H1 (cell line): Measurements from ENCODE around the gene DERL3. TPM values are rescaled to one million over a fixed set of nuclear protein-coding genes. Genes with fewer than 3 reads are reported as not detected.

Experiments
- CTCF ChIA-PET: fragments of 300-600 bp; sonication (Branson Sonifier 250); formaldehyde crosslinking; loops from one replicate; lab custom pipeline; 2021; ENCODE audit not compliant: partially characterized antibody; lab: Charles Lee
- POLR2A ChIA-PET: fragments of 300-600 bp; sonication (Branson Sonifier 250); formaldehyde crosslinking; loops from one replicate; lab custom pipeline; 2021; ENCODE audit warnings: inconsistent platforms; ENCODE audit not compliant: partially characterized antibody; lab: Charles Lee
- DNase-seq, 2 experiments: peaks; one replicate each; pipeline versions ENCODE4 v3.0.0 to v3.0.0-alpha.2; 2010 to 2022; ENCODE audit warnings: low spot score in 2 of 2, low read depth in 1 of 2, mixed read lengths in 1 of 2
- FAIRE-seq: peaks from 2 replicates; lab custom pipeline; 2011; peaks lifted over from hg19 to GRCh38; lab: Jason Lieb, UNC
- H2AFZ ChIP-seq: 2 replicates; pipeline ENCODE4 v1.8.1; 2012; ENCODE audit warnings: low read length, inconsistent platforms
- H2AK5ac ChIP-seq: 2 replicates; pipeline ENCODE4 v1.6.1; 2013; ENCODE audit warnings: low read depth, low read length
- H2BK120ac ChIP-seq: replicated peaks from 2 replicates; pipeline ENCODE3; 2013; ENCODE audit warnings: low read depth, low read length, inconsistent platforms
- H2BK12ac ChIP-seq: 2 replicates; pipeline ENCODE4 v1.6.1; 2013; ENCODE audit warnings: low read depth, low read length
- H2BK15ac ChIP-seq: 2 replicates; pipeline ENCODE4 v1.6.1; 2013; ENCODE audit warnings: low read length
- H2BK20ac ChIP-seq: 2 replicates; pipeline ENCODE4 v1.6.1; 2013; ENCODE audit warnings: low read length
- H2BK5ac ChIP-seq: 2 replicates; pipeline ENCODE4 v1.6.1; 2013; ENCODE audit warnings: low read depth, low read length
- H3K14ac ChIP-seq: 2 replicates; pipeline ENCODE4 v1.6.1; 2013; ENCODE audit warnings: inconsistent platforms; ENCODE audit not compliant: insufficient read length
- H3K18ac ChIP-seq: 2 replicates; pipeline ENCODE4 v1.6.1; 2013; ENCODE audit warnings: low read length; ENCODE audit errors: extremely low read depth
- H3K23ac ChIP-seq: 2 replicates; pipeline ENCODE4 v1.6.1; 2013; ENCODE audit warnings: inconsistent platforms; ENCODE audit not compliant: insufficient read length
- H3K23me2 ChIP-seq: 2 replicates; pipeline ENCODE4 v1.6.1; 2013; ENCODE audit warnings: low read depth, low read length
- H3K27ac ChIP-seq: 2 replicates; pipeline ENCODE4 v1.6.1; 2011; ENCODE audit warnings: low read depth, low read length, inconsistent platforms
- H3K27me3 ChIP-seq, 4 experiments: replicated peaks in 1 of 4; 1 replicate in 1 of 4; 2 replicates in 3 of 4; pipeline versions ENCODE4 v1.6.1 to v1.8.1; 2011 to 2013; ENCODE audit warnings: low read length in 3 of 4, mild to moderate bottlenecking in 3 of 4, inconsistent platforms in 2 of 4, mixed read lengths in 2 of 4, moderate library complexity in 1 of 4; ENCODE audit not compliant: control insufficient read depth in 3 of 4, insufficient read depth in 3 of 4; ENCODE audit errors: extremely low read depth in 1 of 4
- H3K36me3 ChIP-seq, 4 experiments: 2 replicates each; pipeline versions ENCODE4 v1.6.1 to v1.8.1; 2011 to 2013; ENCODE audit warnings: mild to moderate bottlenecking in 4 of 4, low read length in 3 of 4, moderate library complexity in 2 of 4, control low read depth in 1 of 4, inconsistent platforms in 1 of 4; ENCODE audit not compliant: insufficient read depth in 4 of 4, control insufficient read depth in 2 of 4
- H3K4ac ChIP-seq: replicated peaks from 2 replicates; pipeline ENCODE3; 2013; ENCODE audit warnings: low read length, low read depth, mixed read lengths, inconsistent platforms; ENCODE audit not compliant: insufficient read length
- H3K4me1 ChIP-seq, 4 experiments: replicated peaks in 1 of 4; 1 replicate in 1 of 4; 2 replicates in 3 of 4; pipeline versions ENCODE4 v1.6.1 to v1.8.1; 2011 to 2013; ENCODE audit warnings: low read length in 3 of 4, inconsistent platforms in 2 of 4, mixed read lengths in 1 of 4; ENCODE audit not compliant: insufficient read depth in 4 of 4, control insufficient read depth in 3 of 4
- H3K4me2 ChIP-seq, 2 experiments: 2 replicates each; pipeline versions ENCODE4 v1.6.1 to v1.8.1; 2011 to 2013; ENCODE audit warnings: low read depth in 2 of 2, low read length in 2 of 2, control low read depth in 1 of 2, inconsistent platforms in 1 of 2, mild to moderate bottlenecking in 1 of 2; ENCODE audit not compliant: insufficient read depth in 1 of 2
- H3K4me3 ChIP-seq, 4 experiments: fragments of 200-600, 300-600 bp in 1 of 4; sonication (generic), shearing (Covaris generic), sonication (Bioruptor Twin) in 1 of 4; 2 replicates each; pipeline versions ENCODE4 v1.5.1 to v1.8.1; 2011 to 2016; ENCODE audit warnings: low read length in 4 of 4, low read depth in 3 of 4, control low read depth in 2 of 4, inconsistent platforms in 2 of 4, mild to moderate bottlenecking in 2 of 4, mixed read lengths in 1 of 4, moderate library complexity in 1 of 4; ENCODE audit not compliant: insufficient read depth in 2 of 4; ENCODE audit errors: extremely low read depth in 1 of 4
- H3K56ac ChIP-seq: replicated peaks from 2 replicates; pipeline ENCODE3; 2013; ENCODE audit warnings: low read depth, mild to moderate bottlenecking, mixed read lengths, low read length, inconsistent platforms; ENCODE audit not compliant: insufficient read length
- H3K79me1 ChIP-seq: 2 replicates; pipeline ENCODE4 v1.6.1; 2013; ENCODE audit warnings: low read depth, low read length, control low read depth
- H3K79me2 ChIP-seq, 2 experiments: 2 replicates each; pipeline versions ENCODE4 v1.6.1 to v1.8.1; 2012 to 2013; ENCODE audit warnings: low read length in 2 of 2, mild to moderate bottlenecking in 2 of 2, inconsistent platforms in 1 of 2; ENCODE audit not compliant: insufficient read depth in 2 of 2, control insufficient read depth in 1 of 2
- H3K9ac ChIP-seq, 4 experiments: replicated peaks in 1 of 4; 1 replicate in 1 of 4; 2 replicates in 3 of 4; pipeline versions ENCODE4 v1.6.1 to v1.8.1; 2011 to 2013; ENCODE audit warnings: low read depth in 3 of 4, low read length in 3 of 4, control low read depth in 2 of 4, mild to moderate bottlenecking in 2 of 4, moderate library complexity in 2 of 4, inconsistent platforms in 1 of 4; ENCODE audit errors: extremely low read depth in 1 of 4
- H3K9me3 ChIP-seq, 2 experiments: 2 replicates each; pipeline versions ENCODE4 v1.6.1 to v1.8.1; 2012 to 2013; ENCODE audit warnings: mild to moderate bottlenecking in 2 of 2, moderate library complexity in 2 of 2, control low read depth in 1 of 2, inconsistent platforms in 1 of 2, low read depth in 1 of 2, low read length in 1 of 2, mixed read lengths in 1 of 2; ENCODE audit not compliant: insufficient read depth in 2 of 2
- H4K20me1 ChIP-seq, 2 experiments: replicated peaks in 1 of 2; 2 replicates each; pipeline versions ENCODE3 to v1.8.1; 2011 to 2013; ENCODE audit warnings: inconsistent platforms in 2 of 2, low read length in 2 of 2, mild to moderate bottlenecking in 1 of 2; ENCODE audit not compliant: insufficient read depth in 2 of 2, control insufficient read depth in 1 of 2
- H4K5ac ChIP-seq: 2 replicates; pipeline ENCODE4 v1.6.1; 2013; ENCODE audit warnings: low read length, low read depth, mixed read lengths, inconsistent platforms; ENCODE audit not compliant: insufficient read length
- H4K8ac ChIP-seq: 2 replicates; pipeline ENCODE4 v1.8.0; 2013; ENCODE audit warnings: mild to moderate bottlenecking, moderate library complexity, low read length, inconsistent platforms; ENCODE audit not compliant: insufficient read depth; ENCODE audit errors: extremely low read depth
- H4K91ac ChIP-seq: replicated peaks from 2 replicates; pipeline ENCODE3; 2013; ENCODE audit warnings: low read length, mixed read lengths, inconsistent platforms; ENCODE audit not compliant: insufficient read length
- EP300 ChIP-seq, 2 experiments: IDR thresholded peaks; 1 replicate in 1 of 2; 2 replicates in 1 of 2; pipeline ENCODE4 v1.6.1; 2011 to 2012; ENCODE audit warnings: low read depth in 2 of 2, low read length in 2 of 2, mild to moderate bottlenecking in 2 of 2, borderline replicate concordance in 1 of 2, inconsistent platforms in 1 of 2, moderate library complexity in 1 of 2
- JUN ChIP-seq: IDR thresholded peaks from 2 replicates; pipeline ENCODE4 v1.6.1; 2011; ENCODE audit warnings: low read depth, mild to moderate bottlenecking, improper control_type of control experiment, low read length
- JUND ChIP-seq: IDR thresholded peaks from 2 replicates; pipeline ENCODE4 v1.6.1; 2011; ENCODE audit warnings: mild to moderate bottlenecking, improper control_type of control experiment, low read length
- KDM1A ChIP-seq: fragments of 200-600, 300-600 bp; sonication (generic); IDR thresholded peaks from 2 replicates; pipeline ENCODE4 v1.7.1; 2016; ENCODE audit warnings: mild to moderate bottlenecking, low read length, borderline replicate concordance
- SIN3A ChIP-seq, 2 experiments: IDR thresholded peaks in 1 of 2; conservative IDR thresholded peaks in 1 of 2; 2 replicates each; pipeline ENCODE4 v1.6.1; 2011 to 2012; ENCODE audit warnings: low read length in 2 of 2, improper control_type of control experiment in 1 of 2, low read depth in 1 of 2, mild to moderate bottlenecking in 1 of 2
- SP2 ChIP-seq: IDR thresholded peaks from 2 replicates; pipeline ENCODE4 v1.6.1; 2012; ENCODE audit warnings: mild to moderate bottlenecking, low read length, inconsistent platforms
- TCF12 ChIP-seq: IDR thresholded peaks from 2 replicates; pipeline ENCODE4 v1.6.1; 2011; ENCODE audit warnings: low read depth, mild to moderate bottlenecking, low read length
- WGBS, 2 experiments: shearing (Covaris generic) in 1 of 2; methylation state at CpG; one replicate each; pipeline versions ENCODE4 v1.1.6 to v1.1.7; 2013 to 2015; ENCODE audit warnings: low lambda C conversion rate in 2 of 2, mixed read lengths in 2 of 2, inconsistent platforms in 1 of 2, low coverage in 1 of 2, missing lambda C conversion rate in 1 of 2; ENCODE audit not compliant: insufficient replicate concordance in 2 of 2, insufficient coverage in 1 of 2, insufficient read length in 1 of 2; ENCODE audit errors: extremely low coverage in 1 of 2, missing lambda C conversion rate in 1 of 2; 5-methylcytosine and 5-hydroxymethylcytosine counted together
- polyA plus RNA-seq, 7 experiments: library from polyadenylated mRNA; depleted of rRNA in 3 of 7; stranded (reverse) in 5 of 7; unstranded in 2 of 7; fragments of >200 nt in 5 of 7; fragments of 200-250 nt in 2 of 7; gene quantifications; 1 replicate in 5 of 7; 2 replicates in 1 of 7; 4 replicates in 1 of 7; pipeline versions ENCODE4 v1.2.1 to v1.2.3, GENCODE V29; 2011 to 2013; ENCODE audit warnings: missing spikeins in 2 of 7, mixed read lengths in 2 of 7
- total RNA-seq: library from RNA; stranded (reverse); fragmentation: NEBNext Ultra II Directional; extraction: Animal tissue kit (Norgen Biotek cat#: 25700); gene quantifications from 2 replicates; pipeline ENCODE4 v1.2.1, GENCODE V29; 2021
- TF ChIP-seq, protein P1 (sequence below): IDR thresholded peaks from 2 replicates; pipeline ENCODE4 v1.6.1; 2012; ENCODE audit warnings: inconsistent platforms
- TF ChIP-seq, protein P2 (sequence below), 3 experiments: IDR thresholded peaks; 1 replicate in 2 of 3; 2 replicates in 1 of 3; pipeline versions ENCODE4 v1.5.1 to v1.6.1; 2011; ENCODE audit warnings: low read length in 3 of 3, mild to moderate bottlenecking in 3 of 3, inconsistent platforms in 2 of 3, low read depth in 1 of 3, moderate library complexity in 1 of 3; ENCODE audit not compliant: insufficient read depth in 1 of 3; ENCODE audit errors: control extremely low read depth in 1 of 3

DERL3 gene
- total and polyA plus RNA-seq, 2 of the 8 experiments (the other 6 are each of a cell fraction or from before 2014, with no cell fraction given) = 8.7 to 19.5 TPM

DNA sequence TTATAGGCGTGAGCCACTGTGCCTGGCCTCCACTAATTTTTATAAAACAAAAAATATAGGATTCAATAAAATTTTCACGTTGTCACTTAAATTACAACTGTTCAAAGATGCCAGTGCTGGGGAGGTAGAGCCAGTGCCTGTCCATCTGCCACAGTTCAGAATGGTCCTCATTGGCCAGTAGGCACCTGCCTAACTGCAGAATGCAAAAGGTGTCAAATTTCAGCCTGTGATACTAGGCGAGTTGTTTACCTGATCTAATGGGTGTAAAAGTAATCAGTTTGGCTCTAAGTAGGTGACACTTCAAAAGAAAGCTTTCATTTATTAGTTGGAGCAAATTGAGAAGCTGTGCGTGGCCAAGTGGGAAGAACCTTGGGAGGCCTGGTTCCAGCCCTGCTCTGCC lies 49.7 kb downstream of the DERL3 start:
- no peak for FAIRE-seq
- H2AFZ ChIP-seq = no peak overlapping the region
- no peak overlapping the region; the same call in 1 of the 2 replicates for H4K8ac ChIP-seq
- no peak overlapping the region for H2BK20ac ChIP-seq
- ChIA-PET POLR2A (interaction anchor here (0.7 to 4.4 kb wide), 13 partner anchors 9 to 68 kb away, joined by 3 to 19 read pairs (median 3); partner anchors contain the start of genes CHCHD10 and SLC2A11), CTCF (interaction anchor here (0.5 to 6.4 kb wide), 10 partner anchors 13 to 1647 kb away, joined by 3 to 47 read pairs (median 4); partner anchors contain the start of genes CHCHD10, MIF and MMP11)
- no peak overlapping the region for H2BK120ac ChIP-seq
- H3K56ac ChIP-seq = no peak overlapping the region
- no peaks in the 10 kb centered on the region for H3K9me3 ChIP-seq
- no peak overlapping the region for H4K91ac ChIP-seq
- H3K4me1 ChIP-seq = peaks cover 0 to 10% (median 4%) of the 10 kb centered on the region in 4 experiments; a peak in 6 of 7 replicates
- no peak overlapping the region for H3K18ac ChIP-seq
- H3K27me3 ChIP-seq = no peaks in the 10 kb centered on the region
- no peak overlapping the region for H3K4ac ChIP-seq
- H2BK15ac ChIP-seq = no peak overlapping the region
- H3K4me2 ChIP-seq = peak overlapping the region in 1 of 2 experiments; percentile 64; a peak in 1 of 4 replicates
- peaks cover 5 to 13% (median 8%) of the 10 kb centered on the region in 4 experiments; a peak in 7 of 8 replicates for H3K36me3 ChIP-seq
- DNase-seq = no peak
- H2AK5ac ChIP-seq = no peak overlapping the region
- H4K20me1 ChIP-seq = peaks cover 4 to 24% of the 10 kb centered on the region in 2 experiments
- H2BK5ac ChIP-seq = no peak overlapping the region
- WGBS, 2 experiments = 74% methylated on average over 4 of the region's 4 CpGs; no CpG with 5 or more reads in 1 of the 2 experiments
- H3K9ac ChIP-seq = no peak overlapping the region
- no peak overlapping the region for H2BK12ac ChIP-seq
- no peak overlapping the region for H3K4me3 ChIP-seq
- H4K5ac ChIP-seq = no peak overlapping the region
- no peak overlapping the region for H3K27ac ChIP-seq
- H3K14ac ChIP-seq = no peak overlapping the region
- no peak overlapping the region for H3K23ac ChIP-seq
- peaks cover 22 to 56% of the 10 kb centered on the region in 2 experiments for H3K79me2 ChIP-seq
- H3K79me1 ChIP-seq = peaks cover 3% of the 10 kb centered on the region; the same call in 1 of the 2 replicates
- peaks cover 3% of the 10 kb centered on the region; the same call in 1 of the 2 replicates for H3K23me2 ChIP-seq
- TF ChIP-seq, protein P1, sequence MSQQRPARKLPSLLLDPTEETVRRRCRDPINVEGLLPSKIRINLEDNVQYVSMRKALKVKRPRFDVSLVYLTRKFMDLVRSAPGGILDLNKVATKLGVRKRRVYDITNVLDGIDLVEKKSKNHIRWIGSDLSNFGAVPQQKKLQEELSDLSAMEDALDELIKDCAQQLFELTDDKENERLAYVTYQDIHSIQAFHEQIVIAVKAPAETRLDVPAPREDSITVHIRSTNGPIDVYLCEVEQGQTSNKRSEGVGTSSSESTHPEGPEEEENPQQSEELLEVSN = no peak
- TF ChIP-seq, protein P2, sequence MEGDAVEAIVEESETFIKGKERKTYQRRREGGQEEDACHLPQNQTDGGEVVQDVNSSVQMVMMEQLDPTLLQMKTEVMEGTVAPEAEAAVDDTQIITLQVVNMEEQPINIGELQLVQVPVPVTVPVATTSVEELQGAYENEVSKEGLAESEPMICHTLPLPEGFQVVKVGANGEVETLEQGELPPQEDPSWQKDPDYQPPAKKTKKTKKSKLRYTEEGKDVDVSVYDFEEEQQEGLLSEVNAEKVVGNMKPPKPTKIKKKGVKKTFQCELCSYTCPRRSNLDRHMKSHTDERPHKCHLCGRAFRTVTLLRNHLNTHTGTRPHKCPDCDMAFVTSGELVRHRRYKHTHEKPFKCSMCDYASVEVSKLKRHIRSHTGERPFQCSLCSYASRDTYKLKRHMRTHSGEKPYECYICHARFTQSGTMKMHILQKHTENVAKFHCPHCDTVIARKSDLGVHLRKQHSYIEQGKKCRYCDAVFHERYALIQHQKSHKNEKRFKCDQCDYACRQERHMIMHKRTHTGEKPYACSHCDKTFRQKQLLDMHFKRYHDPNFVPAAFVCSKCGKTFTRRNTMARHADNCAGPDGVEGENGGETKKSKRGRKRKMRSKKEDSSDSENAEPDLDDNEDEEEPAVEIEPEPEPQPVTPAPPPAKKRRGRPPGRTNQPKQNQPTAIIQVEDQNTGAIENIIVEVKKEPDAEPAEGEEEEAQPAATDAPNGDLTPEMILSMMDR (IDR thresholded peaks at IDR 0.05; ENCODE audit: control extremely low read depth in 1 of 3, insufficient read depth in 1 of 3, low read depth in 1 of 3, low read length in 3 of 3) = no peak
- TF ChIP-seq JUND (no peak), SP2 (no peak), EP300 (IDR thresholded peaks at IDR 0.05; ENCODE audit: borderline replicate concordance in 1 of 2, low read depth in 2 of 2, low read length in 2 of 2) (no peak), TCF12 (no peak), SIN3A (conservative IDR thresholded peaks at IDR 0.05 in 1 of 2, IDR thresholded peaks at IDR 0.05 in 1 of 2; ENCODE audit: low read depth in 1 of 2, low read length in 2 of 2) (no peak), JUN (no peak), KDM1A (no peak)
